Measurements from ENCODE around the gene INPP5J.

The INPP5J gene

GRCh38 chr22:31126128-31126868 lies 3.5 kb downstream of the INPP5J start:
- DNase-seq, result no peak

- DNase-seq, result no peak
Observed at GRCh38 chr22:31126869-31127175, 4.1 kb downstream of the INPP5J start.

GRCh38 chr22:31127181-31127772 lies 4.5 kb downstream of the INPP5J start:
- no peak for DNase-seq

GRCh38 chr22:31128156-31128555 lies 5.4 kb downstream of the INPP5J start:
- no peak for DNase-seq

GRCh38 chr22:31130873-31131272 lies 8.1 kb downstream of the INPP5J start:
- DNase-seq, result no peak

GRCh38 chr22:31133911-31134310 lies 11.1 kb downstream of the INPP5J start:
- DNase-seq, result no peak

GRCh38 chr22:31134688-31135087 lies 11.9 kb downstream of the INPP5J start:
- no peak for DNase-seq

- DNase-seq, result no peak
Observed at GRCh38 chr22:31135706-31136105, 12.9 kb downstream of the INPP5J start.

GRCh38 chr22:31136155-31136554 lies 13.4 kb downstream of the INPP5J start:
- no peak for DNase-seq

- DNase-seq, result no peak
Observed at GRCh38 chr22:31136711-31137110, 13.9 kb downstream of the INPP5J start.

GRCh38 chr22:31137721-31138120 lies 15.0 kb downstream of the INPP5J start:
- no peak for DNase-seq

- no peak for DNase-seq
Observed at GRCh38 chr22:31138126-31138525, 15.4 kb downstream of the INPP5J start.

- no peak for DNase-seq
Observed at GRCh38 chr22:31139066-31139465, 16.3 kb downstream of the INPP5J start.

GRCh38 chr22:31139866-31140716 lies 17.3 kb downstream of the INPP5J start, which contains the start of gene PLA2G3:
Gene PLA2G3 (minus strand): TSS chr22:31140508. CDS start chr22:31140354, 154 bp downstream.
- no peak for DNase-seq

GRCh38 chr22:31140746-31141145 lies 18.0 kb downstream of the INPP5J start:
- DNase-seq, result no peak

- DNase-seq, result no peak
Observed at GRCh38 chr22:31141551-31141950, 18.8 kb downstream of the INPP5J start.

- DNase-seq, result no peak
Observed at GRCh38 chr22:31142285-31142684, 19.5 kb downstream of the INPP5J start.

- DNase-seq, result no peak
Observed at GRCh38 chr22:31143038-31143437, 20.3 kb downstream of the INPP5J start.

GRCh38 chr22:31143537-31143936 lies 20.8 kb downstream of the INPP5J start:
- no peak for DNase-seq

GRCh38 chr22:31144223-31144622 lies 21.5 kb downstream of the INPP5J start:
- no peak for DNase-seq

- DNase-seq, result no peak
Observed at GRCh38 chr22:31148488-31148887, 25.7 kb downstream of the INPP5J start.

- DNase-seq, result peak; percentile 39 to 46
Observed at GRCh38 chr22:31148953-31149627, 26.3 kb downstream of the INPP5J start.

- no peak for DNase-seq
Observed at GRCh38 chr22:31150615-31151014, 27.8 kb downstream of the INPP5J start.
